GM13977 (cell line): ENCODE data around the gene CENPK.

Experiments
- DNase-seq: peaks from one replicate; pipeline ENCODE4 v3.0.0; 2012; ENCODE audit warnings: low spot score
- in situ Hi-C: fragments of 300-500 bp; cut with MboI; formaldehyde crosslinking; loops from one replicate; pipeline ENCODE4 v1.12.0; 2022; ENCODE audit warnings: low sequenced_read_pairs, low pct_unique_long_range_greater_than_20kb, mixed read lengths, inconsistent platforms; ENCODE audit not compliant: unreplicated experiment
- TF ChIP-seq, protein P1 (sequence below): IDR thresholded peaks from 2 replicates; pipeline ENCODE4 v1.5.1; 2012; ENCODE audit warnings: mild to moderate bottlenecking, control low read depth; ENCODE audit not compliant: insufficient read depth; ENCODE audit errors: extremely low read depth, missing control alignments

Gene CENPK

GRCh38 chr5:65570598-65571226, 7.7 kb upstream of the CENPK start:
- in situ Hi-C loops, result no loop called here
- TF ChIP-seq, protein P1, sequence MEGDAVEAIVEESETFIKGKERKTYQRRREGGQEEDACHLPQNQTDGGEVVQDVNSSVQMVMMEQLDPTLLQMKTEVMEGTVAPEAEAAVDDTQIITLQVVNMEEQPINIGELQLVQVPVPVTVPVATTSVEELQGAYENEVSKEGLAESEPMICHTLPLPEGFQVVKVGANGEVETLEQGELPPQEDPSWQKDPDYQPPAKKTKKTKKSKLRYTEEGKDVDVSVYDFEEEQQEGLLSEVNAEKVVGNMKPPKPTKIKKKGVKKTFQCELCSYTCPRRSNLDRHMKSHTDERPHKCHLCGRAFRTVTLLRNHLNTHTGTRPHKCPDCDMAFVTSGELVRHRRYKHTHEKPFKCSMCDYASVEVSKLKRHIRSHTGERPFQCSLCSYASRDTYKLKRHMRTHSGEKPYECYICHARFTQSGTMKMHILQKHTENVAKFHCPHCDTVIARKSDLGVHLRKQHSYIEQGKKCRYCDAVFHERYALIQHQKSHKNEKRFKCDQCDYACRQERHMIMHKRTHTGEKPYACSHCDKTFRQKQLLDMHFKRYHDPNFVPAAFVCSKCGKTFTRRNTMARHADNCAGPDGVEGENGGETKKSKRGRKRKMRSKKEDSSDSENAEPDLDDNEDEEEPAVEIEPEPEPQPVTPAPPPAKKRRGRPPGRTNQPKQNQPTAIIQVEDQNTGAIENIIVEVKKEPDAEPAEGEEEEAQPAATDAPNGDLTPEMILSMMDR, result no peak
- DNase-seq, result no peak

- in situ Hi-C loops, result no loop called here
- no peak for DNase-seq
- TF ChIP-seq, protein P1, result no peak
These were observed 3.5 kb upstream of the CENPK start for GRCh38 chr5:65566505-65566904.

DNA sequence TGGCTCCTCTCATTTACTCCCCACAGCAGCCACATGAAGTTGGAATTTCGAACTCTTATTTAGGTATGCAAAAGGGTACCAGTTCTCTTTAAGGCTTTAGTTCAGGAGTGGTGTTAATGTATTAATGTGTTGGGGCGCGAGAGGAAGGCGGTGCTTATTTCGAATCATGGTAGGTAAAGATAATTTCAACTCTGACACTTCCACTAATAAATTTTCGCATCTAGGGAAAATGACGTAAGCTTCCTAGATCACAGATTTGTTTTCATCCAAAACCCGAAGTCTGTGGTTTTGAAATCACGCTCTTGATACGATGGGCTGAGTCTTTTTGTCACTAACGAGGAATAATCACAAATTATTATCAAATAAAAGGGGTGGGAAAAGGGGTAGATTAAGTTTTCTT, 809 bp upstream of the CENPK start:
- in situ Hi-C loops, result no loop called here
- no peak for DNase-seq
- TF ChIP-seq, protein P1, result no peak

GRCh38 chr5:65556718-65557117, 6.2 kb downstream of the CENPK start:
- in situ Hi-C loops, result no loop called here
- no peak for DNase-seq
- TF ChIP-seq, protein P1, result no peak

DNA sequence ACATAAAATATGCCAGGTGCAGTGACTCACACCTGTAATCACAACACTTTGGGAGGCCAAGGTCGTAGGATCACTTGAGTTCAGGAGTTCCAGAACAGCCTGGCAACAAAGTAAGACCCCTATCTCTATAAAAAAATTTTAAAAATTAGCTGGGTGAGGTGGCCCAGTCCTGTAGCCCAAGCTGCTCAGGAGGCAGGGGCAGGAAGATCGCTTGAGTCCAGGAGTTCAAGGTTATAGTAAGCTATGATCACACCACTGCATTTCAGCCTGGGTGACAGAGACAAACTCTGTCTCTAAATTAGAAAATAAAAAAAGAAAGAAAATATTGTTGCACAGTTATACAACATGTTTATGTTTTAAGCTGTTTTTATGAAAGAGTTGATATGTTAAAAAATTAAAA, 6.8 kb downstream of the CENPK start:
- DNase-seq, result no peak
- in situ Hi-C loops, result no loop called here
- TF ChIP-seq, protein P1, result no peak

GRCh38 chr5:65555287-65555686, 7.7 kb downstream of the CENPK start:
- DNase-seq, result no peak
- TF ChIP-seq, protein P1, result no peak
- in situ Hi-C loops, result no loop called here
